Right ventricle myocardium superior (tissue), 1 donor: ENCODE measurements around the gene ARPIN. TPM values are rescaled to one million over a fixed set of nuclear protein-coding genes. Genes with fewer than 3 reads are reported as not detected.
"Not testable (repeated sequence)": the region's sequence is repeated elsewhere in the genome, so short reads cannot be mapped to it uniquely, and the experiment has no call there.

ENCODE experiments used
- ATAC-seq: fragments of 200-7000 bp; cut with Tn5 transposase; one replicate; pipeline ENCODE4 v1.9.1; 2020; ENCODE audit warnings: mild to moderate bottlenecking; ENCODE audit not compliant: poor library complexity
- DNase-seq: peaks from one replicate; pipeline ENCODE4 v3.0.0-alpha.2; 2020
- intact Hi-C: fragments of 100-400 bp; cut with DNase I; formaldehyde crosslinking; loops from one replicate; pipeline ENCODE4 v1.11.2; 2022
- microRNA-seq: library from miRNA; unstranded; fragments of <30 nt; microRNA quantifications from one replicate; pipeline ENCODE4 v1.2.0, GENCODE V29; 2020
- total RNA-seq: library from RNA; stranded (reverse); fragmentation: NEBNext Ultra II Directional; extraction: Animal tissue kit (Norgen Biotek cat#: 25700); gene quantifications from one replicate; pipeline ENCODE4 v1.2.1, GENCODE V29; 2021
- donor health status: DM: no; HTN: yes; CAD: no; lungs with severe emphysema.

The ARPIN gene
- total RNA-seq, 1 donor from 2014 or later, result 10.6 TPM

DNA sequence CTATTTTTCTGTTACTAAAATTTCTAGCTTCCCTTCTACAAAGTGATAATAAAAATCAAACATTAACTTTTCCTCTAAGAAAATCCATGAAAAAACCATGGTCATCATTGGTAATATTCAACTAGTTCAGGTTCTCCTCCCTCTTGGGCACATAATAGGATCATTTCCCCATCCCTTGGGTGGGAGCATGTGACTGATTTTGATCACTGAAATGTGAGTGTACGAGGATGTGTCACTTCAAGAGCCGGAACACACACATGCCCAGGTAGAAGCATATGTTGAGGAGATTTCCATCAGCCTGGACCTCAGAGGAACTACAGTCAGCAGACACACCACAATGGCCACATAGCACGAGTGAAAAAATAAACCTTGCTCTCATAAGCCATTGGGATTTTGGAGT lies 55.1 kb downstream of the ARPIN start:
- intact Hi-C loops, result no loop called here
- ATAC-seq, result no peak

DNA sequence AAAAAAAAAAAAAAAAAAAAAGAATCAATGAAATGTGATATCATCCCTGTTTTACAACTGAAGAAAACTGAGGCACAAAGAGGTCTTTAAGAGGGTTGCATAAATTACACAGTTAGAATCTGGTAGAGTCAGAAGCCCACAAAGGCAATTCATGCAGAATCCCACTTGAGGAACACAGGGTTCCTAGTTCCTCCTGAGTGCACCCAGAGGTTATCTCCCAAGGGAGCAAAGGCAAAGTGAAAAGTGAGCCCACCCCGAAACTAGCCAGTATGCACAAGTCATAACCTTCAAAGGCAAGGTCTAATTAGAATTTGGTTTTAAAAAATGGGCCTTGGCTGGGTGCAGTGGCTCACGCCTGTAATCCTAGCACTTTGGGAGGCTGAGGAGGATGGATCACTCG lies 56.8 kb downstream of the ARPIN start:
- intact Hi-C loops, result no loop called here
- DNase-seq, result no peak
- ATAC-seq, result no peak

More for the DNA sequence above, 55.1 kb downstream of the ARPIN start:
- no peak for DNase-seq

- DNase-seq, ATAC-seq, intact Hi-C loops: not testable (repeated sequence)
Observed at GRCh38 chr15:89854863-89855262, 57.9 kb downstream of the ARPIN start.

DNA sequence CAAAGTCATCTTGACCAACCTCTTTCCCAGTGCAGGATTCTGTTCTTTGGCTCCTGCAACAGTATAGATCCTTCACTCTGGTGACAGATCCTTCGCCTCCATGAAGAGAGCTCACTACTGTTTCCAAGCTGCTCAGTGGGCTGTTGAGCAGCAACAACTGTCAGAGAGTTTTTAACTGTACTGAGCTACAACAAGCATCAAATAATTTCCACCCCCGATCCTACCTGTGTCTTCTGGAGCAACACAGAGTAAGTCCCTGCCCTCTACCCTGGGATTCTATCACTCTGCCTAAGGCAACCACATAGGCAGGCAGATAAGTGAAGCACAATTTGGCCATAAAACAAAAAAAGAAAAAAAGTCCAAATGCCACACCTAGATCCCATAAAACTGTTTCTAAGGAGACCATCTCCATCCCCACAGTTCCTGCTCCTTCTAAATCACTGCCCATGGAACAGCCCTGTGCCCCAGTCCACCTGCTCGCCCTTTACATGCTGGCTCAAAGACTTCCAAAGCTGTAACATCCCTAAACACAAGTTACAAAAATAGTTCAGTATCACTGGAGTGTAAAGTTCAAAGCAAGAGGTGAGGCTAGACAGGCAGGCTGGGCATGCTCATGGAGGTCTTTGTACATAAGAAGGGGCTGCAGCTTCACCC lies 60.3 kb downstream of the ARPIN start:
- intact Hi-C loops, result no loop called here
- no peak for ATAC-seq
- DNase-seq, result no peak

GRCh38 chr15:89851673-89852341 lies 60.9 kb downstream of the ARPIN start:
- intact Hi-C loops, result no loop called here

DNA sequence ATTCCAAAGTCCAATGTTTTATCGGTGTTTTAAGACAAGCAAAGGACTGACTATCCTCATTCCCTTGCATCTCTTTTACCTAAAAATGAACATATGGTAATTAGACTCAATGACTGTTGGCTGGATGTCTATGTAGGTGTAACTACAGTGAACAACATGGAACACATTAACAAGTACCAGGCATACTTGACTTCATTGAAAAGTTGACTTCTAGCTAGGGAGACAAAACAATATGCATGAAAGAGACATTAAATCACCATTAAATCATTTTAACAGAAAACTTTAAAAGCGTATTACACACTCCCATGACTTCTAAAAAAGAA lies 63.8 kb downstream of the ARPIN start:
- ATAC-seq (no peak), DNase-seq (no peak)
- intact Hi-C loops, result no loop called here

More at GRCh38 chr15:89851673-89852341, 60.9 kb downstream of the ARPIN start:
- DNase-seq (no peak), ATAC-seq (no peak)

- no peak for ATAC-seq
- intact Hi-C loops, result no loop called here
- no peak for DNase-seq
Observed at GRCh38 chr15:89847101-89847500, 65.7 kb downstream of the ARPIN start.

GRCh38 chr15:89845305-89845893 lies 67.4 kb downstream of the ARPIN start:
- no peak for ATAC-seq
- DNase-seq, result no peak
- intact Hi-C loops, result no loop called here

Small RNA genes within 50 kb of the gene (microRNA-seq; reads per million reads assigned to microRNA genes)
- gene MIR5009 (not detected), gene MIR5094 (not detected)

Other genes with a start within 250 kb of the ARPIN start
- 9.9 TPM for gene PLIN1, start 233.6 kb downstream of the ARPIN start, total RNA-seq
- gene PEX11A, start 222.2 kb downstream of the ARPIN start, total RNA-seq, result 13.4 TPM
- gene WDR93, start 222.1 kb downstream of the ARPIN start, total RNA-seq, result 0.11 TPM
- 11.6 TPM for gene MESP1, start 161.7 kb downstream of the ARPIN start, total RNA-seq
- 0.13 TPM for gene MESP2, start 136.6 kb downstream of the ARPIN start, total RNA-seq
- gene ANPEP, start 98.1 kb downstream of the ARPIN start, total RNA-seq, result 6.6 TPM
- gene AP3S2, start 19.0 kb downstream of the ARPIN start, total RNA-seq, result 47.5 TPM
- gene ZNF710, start 88.4 kb upstream of the ARPIN start, total RNA-seq, result 4.9 TPM
- 1,067 TPM for gene IDH2, start 189.5 kb upstream of the ARPIN start, total RNA-seq